ENCODE results near the gene SRRM5. TPM values are rescaled to one million over a fixed set of nuclear protein-coding genes. Genes with fewer than 3 reads are reported as not detected.
A peak's percentile ranks its signal among the peaks of the same experiment; 100 is the strongest.

SRRM5 gene
- total and polyA plus RNA-seq, 2 experiments from 2014 or later: 0.08 TPM; not detected in 1

GRCh38 chr19:43633520-43633919 lies 21.6 kb downstream of the SRRM5 start:
- no peaks in the 10 kb centered on the region for H3K9me2 ChIP-seq (ENCODE audit: insufficient read depth)
- no peaks in the 10 kb centered on the region for H3K36me3 ChIP-seq (ENCODE audit: insufficient read depth)
- Mint-ChIP-seq H3K4me3 (no peak overlapping the region), H3K27me3 (ENCODE audit: insufficient read depth, low read depth, poor library complexity) (peaks cover 37% of the 10 kb centered on the region), H3K36me3 (ENCODE audit: low read depth) (peaks cover 7% of the 10 kb centered on the region; the same call in 1 of the 3 replicates), H3K9me3 (no peaks in the 10 kb centered on the region), H3K27ac (no peak overlapping the region), H3K4me1 (peaks cover 23% of the 10 kb centered on the region)
- H3F3A ChIP-seq (replicated peaks; ENCODE audit: low read depth): 0 out of 2 replicates have a peak, but pooled peaks cover 3% of the 10 kb centered on the region
- no peak overlapping the region for H3K27ac ChIP-seq (ENCODE audit: low read depth)
- H3K4me2 ChIP-seq: no peak overlapping the region
- TF ChIP-seq POLR2AphosphoS5 (IDR thresholded peaks at IDR 0.05; ENCODE audit: low read depth) (no peak), NANOG (IDR thresholded peaks at IDR 0.05; ENCODE audit: borderline replicate concordance) (no peak), CTCF (conservative IDR thresholded peaks at IDR 0.05; ENCODE audit: low read depth in 2 of 2) (no peak), EZH2phosphoT487 (IDR thresholded peaks at IDR 0.05; ENCODE audit: unreplicated experiment) (no peak), ETS1 (IDR thresholded peaks at IDR 0.05) (no peak), EZH2 (IDR thresholded peaks at IDR 0.05; ENCODE audit: low read depth, unreplicated experiment) (no peak)
- peaks cover 27% of the 10 kb centered on the region for H3K4me1 ChIP-seq (ENCODE audit: insufficient read depth)
- H2AFZ ChIP-seq: no peak overlapping the region
- no peaks in the 10 kb centered on the region for H3K79me2 ChIP-seq (replicated peaks; ENCODE audit: insufficient read depth)
- no peak for ATAC-seq
- H3K4me3 ChIP-seq: no peak overlapping the region
- H4K20me1 ChIP-seq (replicated peaks; ENCODE audit: insufficient read depth): peaks cover 11% of the 10 kb centered on the region
- DNase-seq (ENCODE audit: low spot score): no peak
- peaks cover 17% of the 10 kb centered on the region for H3K27me3 ChIP-seq (ENCODE audit: insufficient read depth)

- Histone ChIP-seq H3K4me3 (peak overlapping the region; percentile 83), H3K27me3 (ENCODE audit: insufficient read depth) (peaks cover 23% of the 10 kb centered on the region), H3F3A (replicated peaks; ENCODE audit: low read depth) (0 out of 2 replicates have a peak, but pooled peaks cover 3% of the 10 kb centered on the region), H3K27ac (ENCODE audit: low read depth) (no peak overlapping the region), H3K9me2 (ENCODE audit: insufficient read depth) (no peaks in the 10 kb centered on the region), H2AFZ (no peak overlapping the region), H3K4me2 (peak overlapping the region; percentile 99), H3K36me3 (ENCODE audit: insufficient read depth) (no peaks in the 10 kb centered on the region), H3K4me1 (ENCODE audit: insufficient read depth) (peaks cover 32% of the 10 kb centered on the region), H4K20me1 (replicated peaks; ENCODE audit: insufficient read depth) (peaks cover 5% of the 10 kb centered on the region), H3K79me2 (replicated peaks; ENCODE audit: insufficient read depth) (no peaks in the 10 kb centered on the region)
- Mint-ChIP-seq H3K27ac (no peak overlapping the region), H3K27me3 (ENCODE audit: insufficient read depth, low read depth, poor library complexity) (peaks cover 42% of the 10 kb centered on the region), H3K36me3 (ENCODE audit: low read depth) (peaks cover 7% of the 10 kb centered on the region; the same call in 1 of the 3 replicates), H3K4me3 (no peak overlapping the region), H3K9me3 (no peaks in the 10 kb centered on the region), H3K4me1 (peaks cover 28% of the 10 kb centered on the region)
- no peak for TF ChIP-seq EZH2phosphoT487 (IDR thresholded peaks at IDR 0.05; ENCODE audit: unreplicated experiment)
- no peak for TF ChIP-seq NANOG (IDR thresholded peaks at IDR 0.05; ENCODE audit: borderline replicate concordance)
- no peak for TF ChIP-seq STAT1 (IDR thresholded peaks at IDR 0.05; ENCODE audit: unreplicated experiment)
- no peak for TF ChIP-seq ZNF462 (CRISPR knock-in tag; IDR thresholded peaks at IDR 0.05)
- ATAC-seq (no peak), DNase-seq (ENCODE audit: low spot score) (no peak)
These were observed 22.2 kb downstream of the SRRM5 start for GRCh38 chr19:43634068-43634467.
